ENCODE measurements around the gene VASH2. TPM values are rescaled to one million over a fixed set of nuclear protein-coding genes. Genes with fewer than 3 reads are reported as not detected.
A peak's percentile ranks its signal among the peaks of the same experiment; 100 is the strongest.

Gene VASH2
- total and polyA plus RNA-seq, 2 donors (not counting 1 experiment from before 2014, with no cell fraction given): 0.17 to 0.22 TPM

DNA sequence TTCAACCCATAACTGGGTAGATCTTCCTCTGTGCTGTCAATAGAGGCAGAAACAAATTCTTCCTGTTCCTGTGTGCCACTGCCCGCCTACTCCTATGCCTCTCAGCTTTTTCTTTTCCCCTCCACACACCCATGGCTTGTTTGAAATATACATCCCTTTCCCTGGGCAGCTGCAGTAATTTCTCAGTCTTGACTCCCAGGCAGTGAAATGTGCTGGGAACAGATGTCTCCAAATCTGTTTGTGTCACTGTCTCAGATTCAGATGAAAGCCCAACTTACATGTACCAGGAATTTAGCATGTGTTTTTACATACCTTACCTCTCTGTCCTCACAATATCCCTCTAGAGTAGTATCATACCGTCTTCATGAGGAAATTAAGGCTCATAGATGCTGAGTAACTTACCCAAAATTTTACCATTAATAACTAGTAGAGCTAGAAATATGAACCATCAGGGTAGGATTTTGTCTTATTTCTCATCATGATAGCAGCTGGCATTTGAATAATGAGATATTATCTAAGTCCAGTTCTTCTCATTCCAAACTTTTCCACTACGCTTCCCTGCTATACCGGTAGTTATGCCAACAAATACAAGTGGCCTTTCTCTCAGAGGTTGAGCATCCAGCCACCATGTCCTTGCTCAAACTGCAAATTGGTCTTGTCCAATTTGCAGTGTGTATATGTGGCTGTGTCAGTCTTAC lies 4.7 kb upstream of the VASH2 start:
- Histone ChIP-seq H3K79me2 (ENCODE audit: control insufficient read depth, insufficient read depth, low read length) (no peaks in the 10 kb centered on the region), H3K4me3 (replicated peaks in 1 of 4; ENCODE audit: control extremely low read depth in 1 of 4, insufficient read depth in 1 of 4, low read depth in 3 of 4, low read length in 4 of 4) (no peak overlapping the region), H2AFZ (ENCODE audit: low read length) (no peak overlapping the region), H3K4me2 (ENCODE audit: extremely low read depth, insufficient read depth, low read length) (no peak overlapping the region), H3K4me1 (ENCODE audit: control insufficient read depth, extremely low read depth, insufficient read depth, low read length) (no peaks in the 10 kb centered on the region), H4K20me1 (ENCODE audit: control insufficient read depth, extremely low read depth, insufficient read depth, low read length) (no peaks in the 10 kb centered on the region), H3K36me3 (ENCODE audit: control insufficient read depth, insufficient read depth, low read length) (no peaks in the 10 kb centered on the region), H3K27ac (ENCODE audit: insufficient read depth, low read length) (no peak overlapping the region), H3K27me3 (ENCODE audit: control insufficient read depth, insufficient read depth, low read length) (peaks cover 15% of the 10 kb centered on the region), H3K9ac (ENCODE audit: insufficient read depth, low read length) (no peak overlapping the region), H3K9me3 (ENCODE audit: control insufficient read depth, insufficient read depth, low read depth, low read length) (no peaks in the 10 kb centered on the region)
- TF ChIP-seq EZH2 (IDR thresholded peaks at IDR 0.05; ENCODE audit: low read length, missing control alignments): no peak
- TF ChIP-seq, protein P1, sequence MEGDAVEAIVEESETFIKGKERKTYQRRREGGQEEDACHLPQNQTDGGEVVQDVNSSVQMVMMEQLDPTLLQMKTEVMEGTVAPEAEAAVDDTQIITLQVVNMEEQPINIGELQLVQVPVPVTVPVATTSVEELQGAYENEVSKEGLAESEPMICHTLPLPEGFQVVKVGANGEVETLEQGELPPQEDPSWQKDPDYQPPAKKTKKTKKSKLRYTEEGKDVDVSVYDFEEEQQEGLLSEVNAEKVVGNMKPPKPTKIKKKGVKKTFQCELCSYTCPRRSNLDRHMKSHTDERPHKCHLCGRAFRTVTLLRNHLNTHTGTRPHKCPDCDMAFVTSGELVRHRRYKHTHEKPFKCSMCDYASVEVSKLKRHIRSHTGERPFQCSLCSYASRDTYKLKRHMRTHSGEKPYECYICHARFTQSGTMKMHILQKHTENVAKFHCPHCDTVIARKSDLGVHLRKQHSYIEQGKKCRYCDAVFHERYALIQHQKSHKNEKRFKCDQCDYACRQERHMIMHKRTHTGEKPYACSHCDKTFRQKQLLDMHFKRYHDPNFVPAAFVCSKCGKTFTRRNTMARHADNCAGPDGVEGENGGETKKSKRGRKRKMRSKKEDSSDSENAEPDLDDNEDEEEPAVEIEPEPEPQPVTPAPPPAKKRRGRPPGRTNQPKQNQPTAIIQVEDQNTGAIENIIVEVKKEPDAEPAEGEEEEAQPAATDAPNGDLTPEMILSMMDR (conservative IDR thresholded peaks at IDR 0.05 in 1 of 2, IDR thresholded peaks at IDR 0.05 in 1 of 2; ENCODE audit: low read depth in 1 of 2, low read length in 2 of 2): no peak
- no peak for DNase-seq (ENCODE audit: low read depth in 2 of 2)

DNA sequence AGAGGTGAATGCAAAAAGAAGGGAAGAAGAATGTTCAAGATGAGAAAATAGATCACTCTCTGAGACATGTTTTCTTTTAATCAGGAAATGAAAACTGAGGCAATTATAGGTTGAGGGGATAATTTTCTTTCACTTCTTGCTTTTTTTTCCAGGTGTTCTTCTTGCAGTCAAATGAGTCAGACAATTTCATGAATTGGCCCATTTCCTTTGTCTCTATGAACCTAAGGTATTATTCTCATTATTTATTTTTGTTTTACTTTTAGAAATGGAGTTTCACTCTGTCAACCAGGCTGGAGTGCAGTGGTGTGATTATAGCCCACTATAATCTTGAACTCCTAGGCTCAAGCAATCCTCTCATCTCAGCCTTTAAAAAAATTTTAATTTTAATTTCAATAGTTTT lies 3.5 kb upstream of the VASH2 start:
- no peak overlapping the region for H3K4me3 ChIP-seq (replicated peaks in 1 of 4; ENCODE audit: control extremely low read depth in 1 of 4, insufficient read depth in 1 of 4, low read depth in 3 of 4, low read length in 4 of 4)
- H3K36me3 ChIP-seq (ENCODE audit: control insufficient read depth, insufficient read depth, low read length): no peaks in the 10 kb centered on the region
- no peaks in the 10 kb centered on the region for H3K79me2 ChIP-seq (ENCODE audit: control insufficient read depth, insufficient read depth, low read length)
- no peaks in the 10 kb centered on the region for H3K9me3 ChIP-seq (ENCODE audit: control insufficient read depth, insufficient read depth, low read depth, low read length)
- no peak overlapping the region for H2AFZ ChIP-seq (ENCODE audit: low read length)
- H3K27ac ChIP-seq (ENCODE audit: insufficient read depth, low read length): no peak overlapping the region
- peaks cover 2% of the 10 kb centered on the region for H3K4me1 ChIP-seq (ENCODE audit: control insufficient read depth, extremely low read depth, insufficient read depth, low read length)
- H4K20me1 ChIP-seq (ENCODE audit: control insufficient read depth, extremely low read depth, insufficient read depth, low read length): no peaks in the 10 kb centered on the region
- no peak overlapping the region for H3K4me2 ChIP-seq (ENCODE audit: extremely low read depth, insufficient read depth, low read length)
- peaks cover 22% of the 10 kb centered on the region for H3K27me3 ChIP-seq (ENCODE audit: control insufficient read depth, insufficient read depth, low read length)
- H3K9ac ChIP-seq (ENCODE audit: insufficient read depth, low read length): no peak overlapping the region
- TF ChIP-seq, protein P1 (conservative IDR thresholded peaks at IDR 0.05 in 1 of 2, IDR thresholded peaks at IDR 0.05 in 1 of 2; ENCODE audit: low read depth in 1 of 2, low read length in 2 of 2): no peak
- TF ChIP-seq EZH2 (IDR thresholded peaks at IDR 0.05; ENCODE audit: low read length, missing control alignments): no peak
- DNase-seq (ENCODE audit: low read depth in 2 of 2): no peak

DNA sequence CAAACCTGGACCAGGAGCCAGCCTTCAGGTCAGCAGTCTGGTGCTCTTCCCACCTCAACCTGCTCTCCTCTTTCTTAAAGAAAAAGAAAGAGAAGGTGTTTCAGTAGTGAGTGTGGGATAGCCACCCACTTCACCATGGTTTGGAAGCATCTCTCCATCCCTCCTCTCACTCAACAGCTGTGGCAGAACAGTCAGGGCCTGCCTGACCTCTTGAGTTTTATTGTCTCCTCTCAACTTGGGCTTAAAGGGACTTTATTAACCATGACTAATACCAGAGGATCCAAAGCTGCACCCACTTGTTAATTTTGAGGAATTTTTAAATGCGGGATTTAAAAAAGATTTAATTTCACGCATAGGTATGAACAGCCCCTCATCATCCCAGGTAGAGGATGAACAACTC lies 570 bp upstream of the VASH2 start:
- Histone ChIP-seq H3K4me3 (replicated peaks in 1 of 4; ENCODE audit: control extremely low read depth in 1 of 4, insufficient read depth in 1 of 4, low read depth in 3 of 4, low read length in 4 of 4) (peak overlapping the region; percentile 26 to 72 (median 57)), H3K79me2 (ENCODE audit: control insufficient read depth, insufficient read depth, low read length) (no peaks in the 10 kb centered on the region), H3K27ac (ENCODE audit: insufficient read depth, low read length) (no peak overlapping the region), H3K36me3 (ENCODE audit: control insufficient read depth, insufficient read depth, low read length) (no peaks in the 10 kb centered on the region), H3K27me3 (ENCODE audit: control insufficient read depth, insufficient read depth, low read length) (peaks cover 40% of the 10 kb centered on the region), H3K9me3 (ENCODE audit: control insufficient read depth, insufficient read depth, low read depth, low read length) (no peaks in the 10 kb centered on the region), H3K4me1 (ENCODE audit: control insufficient read depth, extremely low read depth, insufficient read depth, low read length) (peaks cover 2% of the 10 kb centered on the region), H4K20me1 (ENCODE audit: control insufficient read depth, extremely low read depth, insufficient read depth, low read length) (no peaks in the 10 kb centered on the region), H3K4me2 (ENCODE audit: extremely low read depth, insufficient read depth, low read length) (peak overlapping the region; percentile 86), H3K9ac (ENCODE audit: insufficient read depth, low read length) (no peak overlapping the region), H2AFZ (ENCODE audit: low read length) (peak overlapping the region; percentile 67)
- no peak for DNase-seq (ENCODE audit: low read depth in 2 of 2)
- TF ChIP-seq, protein P1 (conservative IDR thresholded peaks at IDR 0.05 in 1 of 2, IDR thresholded peaks at IDR 0.05 in 1 of 2; ENCODE audit: low read depth in 1 of 2, low read length in 2 of 2): no peak
- TF ChIP-seq EZH2 (IDR thresholded peaks at IDR 0.05; ENCODE audit: low read length, missing control alignments): no peak

Measured in fibroblast of lung (primary cell).